Measurements from ENCODE around the gene MAP2K5.

Gene MAP2K5

DNA sequence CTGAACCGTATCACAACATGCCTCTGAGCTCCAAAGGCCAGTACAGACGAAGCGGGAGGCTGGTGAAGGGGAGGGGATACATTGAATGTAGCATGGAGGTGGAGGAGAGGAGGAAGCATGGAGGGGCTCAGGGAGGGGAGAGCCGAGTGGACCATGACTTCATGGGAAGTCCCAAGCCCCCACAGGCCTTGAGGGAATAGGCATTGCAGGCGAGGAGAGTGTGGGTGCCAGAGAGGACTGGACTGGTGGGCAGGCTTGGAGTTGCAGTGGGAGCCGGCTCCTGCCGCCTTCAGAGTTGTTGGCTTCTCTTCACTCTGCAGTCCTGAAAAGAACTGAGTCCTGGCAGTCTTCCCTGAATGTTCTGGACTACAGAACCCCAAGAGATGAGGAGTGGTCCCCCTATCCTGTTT, 300.6 kb downstream of the MAP2K5 start:
- no peak for DNase-seq

DNA sequence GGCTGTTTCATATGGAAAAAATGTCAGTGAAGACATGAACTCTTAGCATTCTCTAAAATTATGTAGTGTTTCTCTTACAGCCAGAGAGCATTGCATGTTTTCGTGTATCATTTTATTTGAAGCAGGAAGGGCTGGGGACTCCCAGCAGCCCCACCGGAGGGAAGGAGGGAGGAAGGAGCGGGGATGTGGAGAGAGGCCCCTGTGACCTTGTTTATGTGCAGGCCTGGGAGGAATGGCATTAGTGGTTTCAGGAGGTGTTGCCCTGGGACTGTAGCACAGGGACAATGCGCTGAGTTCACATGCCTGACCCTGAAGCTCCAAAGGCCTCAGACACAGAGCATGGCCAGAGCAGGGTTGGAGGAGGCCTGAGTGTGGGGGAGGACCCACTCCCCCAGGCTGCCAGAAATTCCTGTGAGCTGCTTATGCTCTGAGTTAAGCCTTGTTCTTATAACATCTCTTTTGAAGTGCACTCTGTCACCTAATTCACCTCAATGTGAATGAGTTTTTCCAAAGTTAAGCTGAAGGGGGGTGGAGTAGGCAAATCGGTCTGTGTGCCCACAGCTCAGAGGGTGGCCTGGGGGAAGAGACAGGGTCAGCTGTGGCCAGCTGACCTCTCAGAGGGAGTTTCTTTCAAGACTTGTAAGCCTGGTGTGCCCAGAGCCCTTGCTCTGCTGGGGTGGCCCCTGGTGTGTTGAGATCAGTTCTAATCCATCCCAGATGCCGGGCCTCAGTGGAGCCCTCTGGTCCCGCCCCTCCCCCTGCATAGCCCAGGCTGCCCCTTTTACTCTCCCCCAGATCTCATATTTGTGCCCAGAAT, 301.3 kb downstream of the MAP2K5 start:
- no peak for DNase-seq

DNA sequence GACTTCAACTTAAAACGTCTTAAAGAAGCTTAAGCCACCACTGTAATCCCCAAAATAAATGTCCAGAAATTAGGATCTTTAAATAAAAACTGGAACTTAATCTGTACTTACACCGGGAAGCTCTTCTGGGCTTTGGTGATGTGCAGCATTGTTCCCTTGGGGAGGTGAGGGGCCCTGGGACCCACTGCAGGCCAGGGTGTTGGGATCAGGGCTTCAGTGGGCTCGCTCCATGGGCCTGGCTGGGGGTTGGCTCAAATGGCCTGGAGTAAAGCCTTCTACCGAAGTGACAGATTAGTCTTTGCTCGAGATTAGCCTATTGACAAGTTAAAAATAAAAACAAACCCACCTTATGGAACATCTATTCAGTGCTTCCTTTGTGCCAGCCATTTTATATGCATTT, 303.5 kb downstream of the MAP2K5 start:
- DNase-seq = no peak

DNA sequence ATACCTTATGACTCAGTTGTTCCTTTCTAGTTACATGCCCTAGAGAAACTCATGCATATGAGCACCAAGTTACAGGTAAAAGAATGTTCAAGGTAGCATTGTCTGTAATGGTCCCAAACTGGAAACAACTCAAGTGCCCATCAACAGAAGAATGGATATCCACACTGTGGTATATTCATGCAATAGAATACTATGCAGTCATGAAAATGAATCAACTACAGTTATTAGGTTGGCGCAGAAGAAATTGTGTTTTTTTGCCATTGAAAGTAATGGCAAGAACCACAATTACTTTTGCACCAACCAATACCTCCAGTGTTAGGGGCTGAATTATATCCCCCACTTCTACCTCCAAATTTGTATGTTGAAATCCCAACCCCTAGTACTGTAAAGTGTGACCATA, 307.0 kb downstream of the MAP2K5 start:
- DNase-seq = no peak

DNA sequence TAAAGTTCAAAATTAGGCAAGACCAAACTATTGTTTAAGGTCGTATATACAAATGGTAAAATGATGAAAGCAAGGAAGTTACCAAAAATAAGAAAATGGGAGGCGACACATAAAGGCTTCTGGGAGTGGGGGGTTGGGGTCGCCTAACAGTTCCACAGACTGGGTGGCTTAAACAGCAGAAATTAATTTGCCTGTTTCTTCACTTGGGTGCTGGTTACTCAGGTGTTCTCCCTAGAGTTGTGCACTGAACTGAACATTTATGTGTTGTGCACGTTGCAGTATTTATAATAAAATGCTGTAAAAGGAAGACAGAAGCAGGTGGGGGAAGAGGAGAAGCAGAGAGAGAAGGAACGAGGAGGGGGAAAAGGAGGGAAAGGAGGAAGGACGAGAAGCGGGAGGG, 307.8 kb downstream of the MAP2K5 start:
- DNase-seq = no peak

DNA sequence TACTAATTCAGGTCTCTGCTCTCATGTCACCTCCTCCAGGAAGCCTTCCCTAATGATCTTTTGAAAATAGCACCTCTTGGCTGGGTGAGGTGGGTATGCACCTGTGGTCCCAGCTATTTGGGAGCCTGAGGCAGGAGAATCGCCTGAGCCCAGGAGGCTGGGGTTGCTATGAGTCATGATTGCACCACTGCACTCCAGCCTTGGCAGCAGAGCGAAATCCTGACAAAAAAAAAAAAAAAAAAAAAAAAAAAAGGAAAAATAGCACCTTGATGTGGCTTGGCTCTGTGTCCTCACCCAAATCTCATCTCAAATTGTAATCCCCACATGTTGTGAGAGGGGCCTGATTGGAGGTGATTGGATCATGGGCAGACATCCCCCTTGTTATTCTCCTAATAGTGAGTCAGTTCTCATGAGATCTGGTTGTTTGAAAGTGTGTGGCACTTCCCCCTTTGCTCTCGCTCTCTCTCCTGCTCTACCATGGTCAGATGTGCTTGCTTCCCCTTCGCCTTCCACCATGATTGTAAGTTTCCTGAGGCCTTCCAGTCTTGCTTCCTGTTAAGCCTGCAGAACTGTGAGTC, 308.6 kb downstream of the MAP2K5 start:
- DNase-seq = no peak

DNA sequence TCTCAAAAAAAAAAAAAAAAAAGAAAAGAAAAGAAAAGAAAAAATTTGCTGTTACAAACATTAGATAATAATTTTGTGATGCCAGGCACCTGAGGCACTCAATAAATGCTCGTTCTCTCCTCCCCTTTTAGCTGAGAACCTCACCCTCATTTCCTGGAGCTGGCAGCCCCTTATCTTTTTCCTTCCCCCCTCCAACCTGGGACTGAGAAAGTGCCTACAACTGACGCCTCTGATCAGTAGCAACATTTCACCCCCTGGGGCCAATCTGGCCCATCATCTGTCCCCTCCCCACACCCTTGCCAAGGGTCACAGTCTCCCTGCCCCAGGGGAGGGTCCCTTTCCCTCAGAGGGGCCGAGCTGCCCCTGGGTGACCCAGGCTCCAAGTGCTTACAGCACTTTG, 309.9 kb downstream of the MAP2K5 start:
- no peak for DNase-seq

DNA sequence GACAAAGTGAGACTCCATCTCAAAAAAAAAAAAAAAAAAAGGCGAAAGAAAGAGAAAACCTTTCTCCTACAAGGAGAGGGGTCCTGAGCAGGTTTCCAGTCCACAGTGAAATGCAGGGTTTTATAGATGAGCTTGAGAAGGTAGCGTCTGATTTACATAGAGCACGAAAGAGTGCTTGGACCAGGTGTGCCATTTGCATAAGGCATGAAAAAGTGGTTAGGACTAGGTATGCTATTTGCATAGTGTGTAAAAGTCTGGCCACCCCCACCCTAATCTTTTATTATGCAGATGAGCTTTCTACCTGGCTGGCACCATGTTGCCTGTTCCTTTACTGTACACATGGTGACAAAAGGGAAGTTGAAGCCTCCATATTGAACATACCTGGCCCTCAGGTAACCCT, 311.0 kb downstream of the MAP2K5 start:
- DNase-seq = no peak

DNA sequence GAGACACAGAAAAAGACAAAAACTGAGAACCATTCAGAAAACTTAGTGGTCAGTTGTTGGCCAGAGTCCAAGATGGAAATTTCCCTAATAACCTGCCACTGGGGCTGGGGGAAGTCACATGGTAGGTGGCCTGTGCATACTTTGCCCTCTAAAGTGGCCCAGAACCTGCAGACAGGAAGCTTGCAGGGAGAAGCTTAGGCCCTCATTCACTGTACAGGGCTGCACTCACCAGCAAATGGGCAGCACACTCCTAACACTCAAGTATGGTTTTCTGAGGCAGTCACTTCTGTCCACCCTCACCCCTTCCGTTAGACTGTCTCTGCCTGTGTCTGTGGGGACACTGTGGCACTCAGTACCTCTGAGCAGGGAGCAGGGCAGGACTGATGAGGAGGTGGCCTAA, 311.9 kb downstream of the MAP2K5 start:
- DNase-seq = no peak

DNA sequence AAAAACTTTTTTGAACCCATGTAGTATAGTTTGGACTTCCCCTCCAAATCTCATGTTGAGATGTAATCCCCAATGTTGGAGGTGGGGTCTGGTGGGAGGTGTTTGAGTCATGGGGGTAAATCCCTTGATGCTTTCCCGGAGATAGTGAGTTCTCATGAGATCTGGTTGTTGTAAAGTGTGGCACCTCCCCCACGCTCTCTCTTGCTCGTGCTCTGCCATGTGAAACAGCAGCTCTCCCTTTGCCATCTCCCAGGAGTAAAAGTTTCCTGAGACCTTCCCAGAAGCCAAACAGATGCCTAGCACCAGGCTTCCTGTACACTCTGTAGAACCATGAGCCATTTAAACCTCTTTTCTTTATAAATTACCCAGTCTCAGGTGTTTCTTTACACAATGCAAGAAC, 313.3 kb downstream of the MAP2K5 start:
- no peak for DNase-seq

All from activated CD4-positive, alpha-beta T cell treated with anti-CD3 and anti-CD28 coated beads, Interleukin-2, amount 50 U/mL, for 16 hours (primary cell).